Mucosa of gallbladder (tissue), 1 donor: ENCODE measurements around the gene COQ2. TPM values are rescaled to one million over a fixed set of nuclear protein-coding genes. Genes with fewer than 3 reads are reported as not detected.
A peak's percentile ranks its signal among the peaks of the same experiment; 100 is the strongest.
"Not testable (repeated sequence)": the region's sequence is repeated elsewhere in the genome, so short reads cannot be mapped to it uniquely, and the experiment has no call there.

ENCODE experiments used
- DNase-seq: peaks from one replicate; pipeline ENCODE4 v3.0.0-alpha.2; 2020; ENCODE audit warnings: low spot score
- total RNA-seq: library from RNA; stranded (reverse); gene quantifications from one replicate; pipeline ENCODE4 v1.2.1, GENCODE V29; 2021
- donor health status: DM: no; HTN: no; CAD: no.

The COQ2 gene
- total RNA-seq, 1 donor from 2014 or later = 10.0 TPM

DNA sequence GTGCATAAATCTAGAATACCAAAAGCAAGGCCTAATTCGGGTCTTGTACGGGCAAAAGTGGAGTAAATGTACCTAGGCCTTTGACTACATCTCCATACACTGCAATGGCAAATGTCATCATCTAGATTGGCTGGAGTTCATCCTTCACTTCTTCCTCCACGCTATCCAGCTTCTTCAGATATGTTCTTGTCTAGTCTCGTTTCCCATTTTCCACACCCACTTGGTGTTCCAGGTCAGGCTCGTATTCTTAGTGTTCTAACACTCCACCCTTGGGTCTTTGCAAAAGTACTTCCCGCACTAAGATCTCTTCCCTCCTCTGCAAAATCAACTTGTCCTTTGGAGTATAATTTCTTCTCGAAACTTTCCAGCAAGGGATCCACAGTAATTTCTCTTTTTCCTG lies 1.4 kb downstream of the COQ2 start:
- DNase-seq = no peak

DNA sequence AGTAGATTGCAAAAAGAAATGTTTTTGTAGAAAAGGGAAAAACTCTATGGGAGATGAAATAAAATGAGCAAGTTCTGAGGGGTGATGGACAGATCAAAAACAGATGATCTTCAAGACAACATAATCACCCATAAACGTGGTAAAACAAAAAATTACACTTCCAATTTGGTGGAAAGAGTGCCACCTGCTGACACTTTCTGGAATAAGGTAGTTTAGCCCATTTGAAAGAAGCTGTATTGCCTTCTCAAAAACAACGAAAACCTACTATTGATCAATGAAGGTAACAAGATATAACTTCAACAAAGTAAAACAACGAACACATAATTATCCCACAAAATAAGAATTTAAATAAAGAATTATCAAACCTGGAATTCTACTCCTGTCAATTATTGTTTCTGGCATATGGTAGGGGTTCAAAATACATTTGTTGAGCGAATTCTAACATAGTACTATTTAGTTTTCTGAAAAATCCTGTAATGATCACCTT lies 2.5 kb downstream of the COQ2 start:
- DNase-seq = peak; percentile 50

DNA sequence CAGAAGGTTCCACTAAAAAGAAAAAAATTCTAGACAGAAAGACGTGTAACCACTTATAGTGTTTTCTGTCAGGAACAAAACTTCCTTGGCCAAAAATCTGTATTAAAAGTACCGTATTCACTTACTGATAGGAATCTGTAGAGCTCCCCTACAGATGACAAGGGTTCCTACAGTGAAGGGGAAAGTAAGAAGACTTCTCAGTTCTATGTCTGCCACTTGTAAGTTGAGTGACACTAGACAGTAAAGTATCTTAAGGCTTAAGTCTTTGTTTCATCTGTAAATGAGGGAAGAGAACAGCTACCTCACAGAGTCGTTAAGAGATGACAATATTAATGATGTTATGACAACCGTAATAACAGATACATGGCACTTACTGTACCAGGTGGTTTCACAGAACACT lies 3.3 kb downstream of the COQ2 start:
- DNase-seq = no peak

DNA sequence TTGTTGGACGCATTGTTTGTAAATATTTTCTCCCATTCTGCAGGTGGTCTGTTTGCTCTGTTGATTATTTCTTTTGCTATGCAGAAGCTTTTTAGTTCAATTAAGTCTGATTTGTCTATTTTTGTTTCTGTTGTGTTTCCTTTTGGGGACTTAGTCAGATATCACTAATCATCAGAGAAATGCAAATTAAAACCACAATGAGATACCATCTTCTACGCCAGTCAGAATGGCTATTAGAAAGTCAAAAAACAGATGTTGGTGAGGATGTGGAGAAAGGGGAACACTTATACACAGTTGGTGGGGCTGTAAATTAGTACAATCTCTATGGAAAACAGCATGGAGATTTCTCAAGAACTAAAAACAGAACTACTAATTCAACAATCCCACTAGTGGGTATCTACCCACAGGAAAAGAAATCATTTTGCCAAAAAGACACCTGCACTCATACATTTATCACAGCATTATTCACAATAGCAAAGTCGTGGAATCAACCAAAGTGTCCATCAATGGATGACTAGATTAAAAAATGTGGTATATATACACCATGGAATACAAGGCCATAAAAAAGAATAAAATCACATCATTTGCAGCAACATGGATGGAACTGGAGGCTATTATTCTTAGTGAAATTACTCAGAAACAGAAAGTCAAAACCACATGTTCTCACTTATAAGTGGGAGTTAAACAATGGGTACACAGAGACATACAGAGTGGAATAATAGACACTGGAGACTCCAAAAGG lies 8.1 kb downstream of the COQ2 start:
- no peak for DNase-seq

DNA sequence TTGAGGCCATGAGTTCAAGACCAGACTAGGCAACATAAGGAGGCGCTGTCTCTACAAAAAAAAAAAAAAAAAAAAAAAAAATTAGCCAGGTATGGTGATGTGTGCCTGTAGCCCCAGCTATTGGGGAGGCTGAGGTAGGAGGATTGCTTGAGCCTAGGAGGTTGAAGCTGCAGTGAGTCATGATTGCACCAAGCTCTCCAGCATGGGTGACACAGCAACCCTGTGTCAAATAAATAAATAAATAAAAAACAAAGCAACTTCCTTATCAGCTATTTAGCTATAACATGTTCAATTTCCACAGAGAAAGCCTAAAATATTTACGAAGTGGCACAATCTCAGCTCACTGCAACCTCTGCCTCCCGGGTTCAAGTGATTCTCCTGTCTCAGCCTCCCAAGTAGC lies 10.7 kb downstream of the COQ2 start:
- not testable (repeated sequence) for DNase-seq

DNA sequence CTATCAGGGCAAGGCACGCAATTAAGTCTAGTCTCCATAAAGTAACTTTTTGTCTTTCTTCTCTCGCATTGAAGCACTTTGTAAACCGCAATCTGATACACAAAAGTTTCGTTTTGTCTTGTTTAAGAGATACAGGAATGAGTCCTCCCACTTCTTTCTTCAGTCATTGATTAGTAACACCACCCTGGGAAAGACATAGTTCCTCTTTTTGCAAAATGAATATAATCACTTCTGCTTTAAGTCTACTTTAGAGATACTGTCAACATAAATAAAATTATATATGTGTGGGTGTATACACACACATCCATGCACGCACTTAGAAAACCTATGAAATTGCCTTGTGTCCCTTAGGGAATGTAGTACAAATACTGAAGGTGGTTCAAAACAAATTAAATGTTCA lies 11.7 kb downstream of the COQ2 start:
- DNase-seq = no peak

DNA sequence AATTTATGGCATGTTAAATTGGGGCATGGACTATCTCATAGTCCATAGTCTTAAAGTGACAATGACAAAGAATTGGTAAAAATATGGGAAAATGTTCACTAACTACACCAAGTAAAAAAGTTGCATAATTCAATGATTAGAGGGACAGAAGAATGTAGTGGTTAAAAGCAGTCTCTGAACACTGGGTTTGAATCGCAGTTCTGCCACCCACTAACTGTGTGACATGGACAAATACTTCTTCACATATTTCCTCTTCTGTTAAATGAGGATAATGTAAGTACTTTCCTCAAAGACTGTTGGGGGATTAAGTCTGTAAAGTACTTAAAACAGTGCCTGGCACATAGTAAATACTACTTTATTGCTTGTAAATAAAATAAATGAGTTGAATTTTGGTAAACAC lies 15.3 kb downstream of the COQ2 start:
- no peak for DNase-seq

DNA sequence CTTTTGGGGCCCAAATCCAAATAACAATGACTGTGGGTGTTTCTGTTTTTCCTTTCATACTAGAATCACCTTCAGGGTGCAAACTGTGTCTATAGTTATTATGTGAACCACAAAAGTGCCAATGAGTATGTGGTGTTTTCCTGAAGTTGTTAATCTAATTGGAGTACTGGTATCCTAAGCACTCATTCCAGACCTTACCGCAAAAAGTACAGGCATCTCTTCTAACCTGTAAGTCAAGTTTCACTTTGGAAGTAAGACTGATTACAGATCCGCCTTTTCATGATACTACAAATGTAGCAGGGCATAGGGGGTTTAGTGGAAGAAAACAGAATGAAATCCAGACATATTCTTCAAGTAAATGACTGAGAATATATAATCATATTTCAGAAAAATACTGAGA lies 16.1 kb downstream of the COQ2 start:
- DNase-seq = no peak

DNA sequence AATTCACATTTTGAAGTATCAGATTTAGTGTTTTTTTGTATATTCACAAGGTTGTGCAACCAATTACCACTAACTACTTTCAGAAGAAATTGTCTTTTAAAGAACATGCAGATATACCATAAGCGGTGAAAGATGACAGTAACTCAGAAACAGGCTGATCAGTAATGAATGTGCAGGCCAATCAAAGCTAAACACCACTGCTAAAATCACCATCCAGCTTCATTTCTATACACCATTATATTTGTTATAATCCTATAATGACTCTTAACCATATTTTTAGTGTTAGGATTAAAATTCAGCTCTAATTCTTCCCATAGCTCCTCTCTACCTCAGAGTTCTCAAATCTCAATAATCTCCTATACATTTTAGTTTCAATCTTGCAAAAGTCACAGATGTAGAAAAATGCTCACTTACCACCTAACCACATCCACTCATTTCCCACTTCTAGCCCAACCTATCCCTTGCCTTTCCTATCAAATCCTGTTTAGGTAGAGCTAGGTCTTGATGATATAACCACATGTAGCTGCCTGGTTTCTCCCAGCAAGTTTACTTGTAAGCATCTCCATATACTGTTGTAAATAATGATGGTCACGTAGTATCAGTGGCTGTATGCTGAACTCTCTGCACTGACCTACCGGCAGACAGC lies 16.6 kb downstream of the COQ2 start:
- no peak for DNase-seq

DNA sequence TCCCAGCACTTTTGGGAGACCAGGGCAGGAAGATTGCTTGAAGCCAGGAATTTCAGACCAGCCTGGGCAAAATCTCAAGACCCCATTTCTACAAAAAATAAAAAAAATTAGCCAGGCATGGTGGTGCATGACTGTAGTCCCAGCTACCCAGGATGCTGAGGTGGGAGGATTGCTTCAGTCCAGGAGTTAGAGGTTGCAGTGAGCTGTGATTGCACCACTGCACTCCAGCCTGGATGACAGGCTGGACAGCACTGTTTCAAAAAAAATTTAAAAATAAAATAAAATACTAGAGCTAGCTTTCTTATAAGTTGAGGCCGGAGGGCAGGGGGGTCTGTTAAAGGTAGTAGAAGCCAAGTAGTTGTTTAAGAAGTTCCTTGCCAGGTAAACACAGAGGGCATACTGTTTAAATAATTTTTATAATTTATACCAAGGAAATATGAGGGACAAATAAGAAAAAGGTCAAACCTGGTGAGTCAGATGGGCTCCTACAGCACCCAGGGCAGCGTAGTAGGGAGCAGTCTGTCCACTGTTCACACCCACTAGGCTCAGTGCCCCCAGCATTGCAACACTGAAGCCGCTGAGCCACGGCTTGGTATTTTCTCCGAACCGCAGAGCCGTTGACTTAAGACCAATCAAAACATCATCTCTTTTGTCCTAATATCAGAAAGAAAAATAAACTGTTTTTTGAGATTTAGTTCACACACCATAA lies 17.3 kb downstream of the COQ2 start:
- no peak for DNase-seq

DNA sequence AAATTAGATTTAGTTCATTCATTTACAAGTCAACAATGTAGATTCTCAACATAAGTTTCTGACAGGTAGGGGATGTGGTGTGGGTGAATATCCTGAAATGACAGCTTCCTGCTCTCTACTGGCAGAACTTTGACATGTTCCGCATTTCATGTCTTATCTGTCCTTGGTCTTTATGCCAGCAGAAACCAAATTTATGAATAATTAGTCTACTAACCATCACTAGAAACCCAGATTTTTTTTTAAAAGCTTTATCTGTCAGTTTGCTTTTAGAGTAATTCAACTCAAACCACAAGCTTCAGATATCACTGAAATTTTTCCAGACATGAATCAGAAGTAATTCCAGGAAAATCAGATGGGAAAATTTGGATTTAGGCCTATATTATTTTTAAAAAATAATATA lies 17.9 kb downstream of the COQ2 start:
- DNase-seq = no peak

DNA sequence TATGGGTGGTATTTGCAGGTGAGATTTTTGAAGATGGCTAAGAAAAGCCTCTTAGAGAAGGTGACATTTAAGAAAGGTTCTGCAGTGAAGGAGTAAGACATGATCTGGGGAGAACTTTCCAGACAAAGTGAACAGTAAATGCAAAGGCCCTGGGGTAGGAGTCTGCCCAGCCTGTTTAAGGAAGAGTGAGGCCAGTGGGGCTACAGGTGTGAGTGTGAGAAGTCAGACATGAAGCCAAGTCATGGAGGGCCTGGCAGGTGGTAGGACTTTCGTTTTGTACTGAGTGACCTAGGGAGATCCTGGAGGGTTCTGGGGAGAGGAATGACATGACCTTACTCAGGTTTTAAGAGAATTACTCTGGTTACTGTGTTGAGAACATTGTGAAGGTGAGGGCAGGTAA lies 21.5 kb downstream of the COQ2 start:
- no peak for DNase-seq

DNA sequence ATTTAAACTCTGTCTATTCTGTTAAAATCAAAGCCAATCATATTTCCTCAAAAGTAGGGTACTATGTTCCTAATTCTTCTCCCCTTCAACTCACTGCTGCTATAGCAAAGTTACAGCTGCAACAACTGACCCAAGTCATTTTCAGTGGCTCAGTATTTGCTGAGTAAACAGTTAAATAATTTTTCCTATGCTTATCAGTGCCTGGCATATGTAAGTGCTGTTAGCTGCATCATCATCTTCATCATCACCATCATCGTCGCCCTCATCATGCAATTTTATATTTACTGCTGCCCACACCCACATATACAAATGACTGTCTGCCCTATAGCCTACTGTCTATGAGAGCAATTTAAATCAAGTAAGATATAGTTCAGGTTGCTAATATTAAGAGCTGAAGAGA lies 21.9 kb downstream of the COQ2 start:
- no peak for DNase-seq

DNA sequence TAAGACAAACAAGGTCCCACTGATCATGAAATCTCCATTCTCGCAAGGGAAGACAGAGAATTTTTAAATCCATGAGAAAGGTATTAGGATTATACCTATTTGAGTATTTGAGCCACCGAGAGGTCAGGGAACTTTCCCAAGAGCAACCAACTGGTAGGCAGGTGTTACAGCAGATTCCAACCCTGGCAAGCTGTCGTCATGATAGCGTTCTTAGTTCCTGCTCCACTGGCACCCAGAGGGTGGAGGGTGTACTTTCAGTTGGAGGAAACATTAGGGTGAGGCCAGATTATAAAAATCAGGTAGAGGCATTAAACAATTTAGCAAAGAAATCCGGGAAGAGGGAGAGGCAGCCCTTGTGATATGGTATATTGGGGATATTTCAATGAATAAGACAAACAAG lies 23.3 kb downstream of the COQ2 start:
- no peak for DNase-seq

DNA sequence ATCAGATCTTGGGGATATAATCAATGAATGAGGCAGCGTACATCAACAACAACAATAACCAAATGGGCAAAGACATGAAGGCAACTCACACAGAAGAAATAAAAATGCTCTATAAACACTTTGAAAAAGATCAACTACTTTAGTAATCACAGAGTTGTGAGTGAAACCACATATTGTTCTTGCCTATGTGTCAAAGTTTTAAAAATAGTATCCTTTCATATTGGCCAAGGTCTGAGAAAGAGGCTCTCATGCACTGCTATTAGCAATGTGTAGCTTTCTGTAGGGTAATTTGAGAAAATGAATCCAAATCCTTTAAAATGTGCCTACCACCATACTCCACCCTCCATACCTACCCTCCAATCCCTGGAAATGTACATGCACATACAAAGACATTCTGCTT lies 25.0 kb downstream of the COQ2 start:
- DNase-seq = no peak

DNA sequence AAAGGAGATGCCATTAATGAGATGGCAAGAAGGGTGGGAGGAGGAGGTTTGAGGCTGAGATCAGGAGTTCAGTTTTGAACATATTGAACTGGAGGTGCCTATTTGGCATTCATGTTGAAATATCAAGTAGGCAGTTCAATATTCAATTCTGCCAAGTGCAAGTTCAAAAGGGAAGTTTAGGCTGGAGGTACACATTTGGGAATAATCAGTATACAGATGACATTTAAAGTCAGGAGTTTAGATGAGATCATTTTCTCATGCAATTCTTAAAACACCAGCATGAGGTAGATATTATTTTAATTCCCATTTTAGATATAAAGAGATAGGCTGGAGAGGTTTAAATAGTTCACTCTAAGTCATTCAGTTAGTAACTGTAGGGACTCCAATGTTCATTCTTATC lies 26.1 kb downstream of the COQ2 start:
- DNase-seq = no peak

DNA sequence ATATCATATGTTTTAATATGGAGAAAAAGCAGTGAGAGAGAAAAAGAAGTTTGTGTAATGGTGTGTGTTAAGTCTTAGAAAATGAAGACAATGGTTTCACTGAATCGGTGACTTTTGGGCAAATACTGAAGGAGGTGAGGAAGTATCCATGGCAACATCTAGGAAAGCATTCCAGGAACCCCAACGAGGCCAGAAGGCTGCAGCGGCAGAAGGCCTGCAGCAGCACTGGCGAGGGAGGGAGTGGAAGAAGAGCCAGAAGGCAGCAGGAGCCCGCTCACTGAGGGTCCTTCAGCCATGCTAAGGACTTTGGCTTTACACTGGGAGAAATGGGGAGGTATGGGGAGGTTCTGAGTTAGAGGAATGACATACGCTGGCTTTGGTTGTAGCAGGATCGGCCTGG lies 26.8 kb downstream of the COQ2 start:
- no peak for DNase-seq

DNA sequence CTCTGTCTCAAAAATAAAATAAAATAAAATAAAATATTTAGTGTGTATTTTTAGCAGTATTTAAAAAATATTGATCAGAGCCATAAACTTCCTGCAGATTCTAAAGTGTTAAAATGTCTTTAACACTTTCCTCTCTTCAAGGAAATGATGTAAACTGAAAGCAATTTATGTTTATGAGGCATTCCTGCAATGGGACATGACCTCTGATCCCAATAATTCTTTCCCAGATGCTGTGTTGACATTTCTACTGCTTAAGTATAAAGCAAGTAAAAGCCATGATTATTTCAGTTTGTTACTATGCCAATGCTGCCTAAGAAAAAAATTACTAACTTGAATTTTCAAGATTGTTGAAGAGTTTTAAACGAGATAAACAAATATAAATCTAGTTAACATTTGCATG lies 29.0 kb downstream of the COQ2 start:
- DNase-seq = no peak

DNA sequence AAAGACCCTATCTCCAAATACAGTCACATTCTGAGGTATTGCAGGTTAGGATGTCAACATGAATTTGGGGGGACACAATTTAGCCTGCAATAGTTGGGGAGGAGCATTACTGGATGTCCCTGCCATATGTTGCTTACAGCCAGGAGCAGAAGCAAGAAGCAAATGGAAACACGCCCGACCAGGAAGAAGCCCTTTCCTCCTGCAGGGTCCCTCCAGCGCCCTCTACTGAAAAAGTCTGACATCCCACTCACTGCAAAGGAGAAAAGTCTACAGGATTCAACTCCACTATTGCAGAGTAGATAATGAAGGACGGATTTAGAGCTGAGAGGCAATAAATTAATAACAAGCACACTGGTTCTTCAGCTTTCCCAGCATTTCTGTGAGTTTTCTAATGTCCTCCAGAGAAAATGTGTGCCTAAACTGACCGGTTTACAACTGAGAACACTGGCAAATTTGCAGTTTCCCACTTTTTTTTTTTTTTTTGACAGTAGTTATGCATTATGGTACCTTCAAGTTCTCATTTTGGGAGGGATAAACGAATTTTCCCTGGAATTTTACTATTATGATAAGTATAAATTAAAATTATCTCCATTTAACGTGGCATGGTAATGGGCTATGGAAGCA lies 31.7 kb downstream of the COQ2 start:
- DNase-seq = peak; percentile 72

DNA sequence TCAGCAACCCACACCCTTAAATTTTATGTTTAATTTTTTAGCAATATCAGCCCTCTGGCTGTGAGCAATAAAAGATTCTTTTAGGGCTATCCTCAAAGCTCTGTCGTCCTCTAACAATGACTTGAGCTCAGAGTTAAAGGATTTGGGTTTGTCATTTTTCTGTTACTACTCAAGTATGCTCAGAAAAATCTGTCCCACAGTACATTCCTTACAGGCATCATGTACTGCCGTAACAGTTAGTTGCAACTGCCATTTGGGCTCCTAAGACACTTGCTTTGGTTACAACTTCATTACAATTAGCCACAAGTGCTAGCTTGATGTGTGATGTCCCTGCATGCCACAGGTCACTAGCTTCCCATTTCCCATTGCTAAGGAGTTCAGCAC lies 33.2 kb downstream of the COQ2 start:
- DNase-seq = no peak

DNA sequence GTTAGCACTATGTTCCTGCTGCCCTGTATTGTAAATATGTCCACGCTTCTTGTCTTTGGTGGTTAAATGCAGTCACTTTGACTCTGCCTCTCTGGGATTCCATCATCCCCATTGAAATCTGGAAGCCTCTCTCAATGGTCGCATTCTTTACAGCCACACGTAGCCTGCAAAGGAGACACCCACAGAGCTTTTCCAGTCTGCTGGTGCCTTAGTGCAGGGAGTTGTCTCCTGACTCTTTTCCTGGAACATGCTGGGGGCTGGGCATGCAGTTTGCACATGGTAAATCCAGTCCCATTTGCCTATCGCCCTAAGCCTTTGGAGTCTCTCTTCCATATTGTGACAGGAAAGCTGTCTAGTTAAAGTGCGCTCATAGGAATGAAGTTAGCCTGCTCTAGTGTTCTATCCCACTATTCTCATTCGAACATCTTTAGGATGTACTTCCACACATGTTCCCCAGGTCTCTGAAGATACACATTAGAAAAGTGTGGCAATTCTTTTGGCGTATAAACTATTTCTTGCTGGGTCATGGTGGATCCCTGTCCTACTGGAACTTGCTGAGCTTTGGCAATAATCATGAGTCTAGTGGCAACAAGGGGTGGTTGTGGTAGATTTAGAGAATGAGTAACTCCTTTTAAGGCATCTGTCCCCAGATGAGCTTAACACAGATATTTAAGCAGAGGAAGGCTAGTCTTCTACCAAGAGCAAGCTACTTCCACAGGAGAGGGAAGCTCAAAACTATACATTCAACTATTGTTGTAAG lies 33.7 kb downstream of the COQ2 start:
- DNase-seq = no peak

DNA sequence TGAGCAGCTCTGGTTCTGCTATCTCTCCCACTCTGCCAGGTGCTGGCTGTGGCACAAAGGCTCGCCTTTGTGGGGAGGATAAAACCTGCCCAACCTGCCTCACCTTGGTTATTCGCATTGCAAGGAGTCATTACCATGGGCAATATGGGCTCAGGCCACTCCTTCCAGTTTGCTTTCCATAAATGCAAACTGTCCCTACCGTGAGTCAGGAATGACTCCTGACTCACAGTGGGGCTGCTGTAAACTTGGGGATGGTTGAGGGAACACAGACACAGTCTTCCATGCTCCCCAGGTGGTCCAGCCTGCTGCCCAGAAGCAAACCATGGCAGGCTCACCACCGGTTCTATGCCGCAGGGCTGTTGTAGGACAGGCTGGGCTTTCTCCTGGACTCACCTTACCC lies 36.1 kb downstream of the COQ2 start:
- DNase-seq = no peak
